Measurements from ENCODE around the gene BABAM2.

BABAM2 gene

DNA sequence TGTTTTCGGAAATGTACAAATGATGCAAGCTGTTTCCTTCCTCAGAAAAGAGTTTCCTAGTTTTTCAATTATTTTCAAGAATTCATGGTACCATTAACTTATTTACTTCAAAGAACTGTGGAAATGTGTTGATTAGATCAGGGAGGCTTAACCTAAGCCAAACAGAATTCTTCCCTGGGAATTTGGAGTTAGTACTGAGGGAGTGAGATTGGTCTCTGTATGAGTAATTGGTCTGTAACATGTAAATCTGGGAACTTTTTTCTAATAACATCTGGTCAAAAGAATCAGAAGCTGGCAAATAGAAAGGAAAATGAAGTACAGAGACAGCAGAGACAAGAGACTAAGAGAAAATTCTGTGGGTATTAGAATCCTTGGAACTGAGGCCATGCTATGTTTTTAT, 145.8 kb downstream of the BABAM2 start:
- Histone ChIP-seq H3K4me1 (ENCODE audit: low read length) (no peaks in the 10 kb centered on the region), H3K79me2 (ENCODE audit: low read length) (no peaks in the 10 kb centered on the region), H3K9me3 (replicated peaks; ENCODE audit: insufficient read depth, low read length) (no peaks in the 10 kb centered on the region), H2AFZ (ENCODE audit: low read length) (no peak overlapping the region), H3K9me2 (replicated peaks; ENCODE audit: insufficient read depth, low read length) (no peaks in the 10 kb centered on the region), H3K36me3 (replicated peaks; ENCODE audit: insufficient read depth, low read length) (no peaks in the 10 kb centered on the region), H3K27me3 (replicated peaks; ENCODE audit: insufficient read depth, low read length) (no peaks in the 10 kb centered on the region), H3K27ac (ENCODE audit: low read length) (no peak overlapping the region), H3K4me2 (ENCODE audit: low read depth, low read length) (no peak overlapping the region), H4K20me1 (ENCODE audit: insufficient read depth, low read length) (no peaks in the 10 kb centered on the region), H3F3A (ENCODE audit: insufficient read depth, low read length) (no peaks in the 10 kb centered on the region), H3K9ac (ENCODE audit: low read length) (no peak overlapping the region), H3K4me3 (ENCODE audit: low read length) (no peak overlapping the region)
- no peak for DNase-seq
- TF ChIP-seq EZH2phosphoT487 (IDR thresholded peaks at IDR 0.05; ENCODE audit: low read length) (no peak), EZH2 (optimal IDR thresholded peaks at IDR 0.05; ENCODE audit: low read depth, low read length) (no peak)
- TF ChIP-seq, protein P1, sequence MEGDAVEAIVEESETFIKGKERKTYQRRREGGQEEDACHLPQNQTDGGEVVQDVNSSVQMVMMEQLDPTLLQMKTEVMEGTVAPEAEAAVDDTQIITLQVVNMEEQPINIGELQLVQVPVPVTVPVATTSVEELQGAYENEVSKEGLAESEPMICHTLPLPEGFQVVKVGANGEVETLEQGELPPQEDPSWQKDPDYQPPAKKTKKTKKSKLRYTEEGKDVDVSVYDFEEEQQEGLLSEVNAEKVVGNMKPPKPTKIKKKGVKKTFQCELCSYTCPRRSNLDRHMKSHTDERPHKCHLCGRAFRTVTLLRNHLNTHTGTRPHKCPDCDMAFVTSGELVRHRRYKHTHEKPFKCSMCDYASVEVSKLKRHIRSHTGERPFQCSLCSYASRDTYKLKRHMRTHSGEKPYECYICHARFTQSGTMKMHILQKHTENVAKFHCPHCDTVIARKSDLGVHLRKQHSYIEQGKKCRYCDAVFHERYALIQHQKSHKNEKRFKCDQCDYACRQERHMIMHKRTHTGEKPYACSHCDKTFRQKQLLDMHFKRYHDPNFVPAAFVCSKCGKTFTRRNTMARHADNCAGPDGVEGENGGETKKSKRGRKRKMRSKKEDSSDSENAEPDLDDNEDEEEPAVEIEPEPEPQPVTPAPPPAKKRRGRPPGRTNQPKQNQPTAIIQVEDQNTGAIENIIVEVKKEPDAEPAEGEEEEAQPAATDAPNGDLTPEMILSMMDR (IDR thresholded peaks at IDR 0.05; ENCODE audit: low read length), result no peak

DNA sequence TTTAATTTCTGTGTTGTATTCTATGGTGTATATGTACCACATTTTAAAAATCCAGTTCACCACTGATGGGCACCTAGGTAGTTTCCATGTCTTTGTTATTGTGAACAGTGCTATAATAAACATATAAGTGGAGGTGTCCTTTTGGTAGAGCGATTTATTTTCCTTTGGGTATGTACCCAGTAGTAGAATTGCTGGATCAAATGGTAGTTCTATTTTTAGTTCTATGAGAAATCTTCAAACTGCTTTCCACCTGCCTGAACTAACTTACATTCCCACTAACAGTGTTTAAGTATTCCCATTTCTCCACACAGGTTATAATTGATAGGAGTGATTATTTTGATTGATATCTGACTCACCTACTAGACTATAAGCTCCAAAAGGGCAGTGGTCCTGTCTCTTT, 148.2 kb downstream of the BABAM2 start:
- H4K20me1 ChIP-seq (ENCODE audit: insufficient read depth, low read length), result no peaks in the 10 kb centered on the region
- H3K36me3 ChIP-seq (replicated peaks; ENCODE audit: insufficient read depth, low read length), result no peaks in the 10 kb centered on the region
- H2AFZ ChIP-seq (ENCODE audit: low read length), result no peak overlapping the region
- no peak overlapping the region for H3K9ac ChIP-seq (ENCODE audit: low read length)
- no peak overlapping the region for H3K27ac ChIP-seq (ENCODE audit: low read length)
- H3K4me1 ChIP-seq (ENCODE audit: low read length), result no peaks in the 10 kb centered on the region
- no peaks in the 10 kb centered on the region for H3K9me3 ChIP-seq (replicated peaks; ENCODE audit: insufficient read depth, low read length)
- H3K9me2 ChIP-seq (replicated peaks; ENCODE audit: insufficient read depth, low read length), result no peaks in the 10 kb centered on the region
- no peaks in the 10 kb centered on the region for H3K79me2 ChIP-seq (ENCODE audit: low read length)
- H3K4me2 ChIP-seq (ENCODE audit: low read depth, low read length), result no peak overlapping the region
- no peak for DNase-seq
- no peak overlapping the region for H3K4me3 ChIP-seq (ENCODE audit: low read length)
- H3K27me3 ChIP-seq (replicated peaks; ENCODE audit: insufficient read depth, low read length), result no peaks in the 10 kb centered on the region
- H3F3A ChIP-seq (ENCODE audit: insufficient read depth, low read length), result no peaks in the 10 kb centered on the region
- no peak for TF ChIP-seq EZH2 (optimal IDR thresholded peaks at IDR 0.05; ENCODE audit: low read depth, low read length)
- no peak for TF ChIP-seq EZH2phosphoT487 (IDR thresholded peaks at IDR 0.05; ENCODE audit: low read length)
- TF ChIP-seq, protein P1 (IDR thresholded peaks at IDR 0.05; ENCODE audit: low read length), result no peak

DNA sequence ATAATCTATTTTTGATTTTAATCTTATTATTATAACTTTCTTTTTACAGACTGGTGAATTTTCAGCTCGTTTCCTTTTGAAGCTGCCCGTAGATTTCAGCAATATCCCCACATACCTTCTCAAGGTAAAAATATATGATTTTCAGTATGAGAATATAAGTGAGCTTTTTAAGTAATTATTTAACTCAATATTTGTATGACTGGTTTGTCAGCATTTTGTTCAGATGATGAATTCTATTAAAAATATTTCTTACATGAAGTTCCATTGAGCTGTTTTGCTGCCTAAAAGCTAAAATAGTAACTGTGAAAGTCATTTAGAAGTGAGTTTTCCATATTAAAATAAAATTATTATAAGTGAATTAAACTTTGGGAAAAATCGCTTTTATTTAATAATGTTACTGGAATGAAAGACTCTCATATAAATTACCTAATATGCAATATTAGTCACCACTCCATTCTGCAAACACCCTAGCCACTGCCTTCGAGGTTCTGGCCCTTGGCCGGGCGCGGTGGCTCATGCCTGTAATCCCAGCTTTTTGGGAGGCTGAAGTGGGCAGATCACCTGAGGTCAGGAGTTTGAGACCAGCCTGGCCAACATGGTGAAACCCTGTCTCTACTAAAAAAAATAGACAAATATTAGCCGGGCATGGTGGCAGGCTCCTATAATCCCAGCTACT, 155.3 kb downstream of the BABAM2 start:
- no peak for DNase-seq
- TF ChIP-seq EZH2 (optimal IDR thresholded peaks at IDR 0.05; ENCODE audit: low read depth, low read length) (no peak), EZH2phosphoT487 (IDR thresholded peaks at IDR 0.05; ENCODE audit: low read length) (no peak)
- TF ChIP-seq, protein P1 (IDR thresholded peaks at IDR 0.05; ENCODE audit: low read length), result no peak
- no peak overlapping the region for H3K4me2 ChIP-seq (ENCODE audit: low read depth, low read length)
- no peak overlapping the region for H2AFZ ChIP-seq (ENCODE audit: low read length)
- H3K9me3 ChIP-seq (replicated peaks; ENCODE audit: insufficient read depth, low read length), result no peaks in the 10 kb centered on the region
- no peaks in the 10 kb centered on the region for H3K79me2 ChIP-seq (ENCODE audit: low read length)
- no peak overlapping the region for H3K9ac ChIP-seq (ENCODE audit: low read length)
- no peak overlapping the region for H3K27ac ChIP-seq (ENCODE audit: low read length)
- H3F3A ChIP-seq (ENCODE audit: insufficient read depth, low read length), result no peaks in the 10 kb centered on the region
- no peak overlapping the region for H3K4me3 ChIP-seq (ENCODE audit: low read length)
- no peaks in the 10 kb centered on the region for H4K20me1 ChIP-seq (ENCODE audit: insufficient read depth, low read length)
- H3K27me3 ChIP-seq (replicated peaks; ENCODE audit: insufficient read depth, low read length), result no peaks in the 10 kb centered on the region
- H3K4me1 ChIP-seq (ENCODE audit: low read length), result no peaks in the 10 kb centered on the region
- no peaks in the 10 kb centered on the region for H3K36me3 ChIP-seq (replicated peaks; ENCODE audit: insufficient read depth, low read length)
- H3K9me2 ChIP-seq (replicated peaks; ENCODE audit: insufficient read depth, low read length), result no peaks in the 10 kb centered on the region
